IMR-90 (cell line): ENCODE results near the gene SORBS1.

ENCODE experiments used
- BHLHE40 ChIP-seq: fragments of 150-350 bp; IDR thresholded peaks from 2 replicates; pipeline ENCODE4 v1.6.1; 2016; ENCODE audit warnings: mild to moderate bottlenecking, low read depth, low read length
- CEBPB ChIP-seq: IDR thresholded peaks from 2 replicates; pipeline ENCODE4 v1.6.1; 2012; ENCODE audit warnings: low read depth, low read length, improper control_type of control experiment
- CHD1 ChIP-seq: IDR thresholded peaks from 2 replicates; pipeline ENCODE4 v1.6.1; 2012; ENCODE audit warnings: low read depth, low read length, improper control_type of control experiment
- FOS ChIP-seq: fragments of 150-350 bp; IDR thresholded peaks from 2 replicates; pipeline ENCODE4 v1.6.1; 2016; ENCODE audit warnings: low read depth, low read length
- MAZ ChIP-seq: IDR thresholded peaks from 2 replicates; pipeline ENCODE4 v1.6.1; 2012; ENCODE audit warnings: low read depth, mild to moderate bottlenecking, low read length, improper control_type of control experiment, moderate library complexity, borderline replicate concordance
- MXI1 ChIP-seq: IDR thresholded peaks from 2 replicates; pipeline ENCODE4 v1.6.1; 2012; ENCODE audit warnings: low read depth, mild to moderate bottlenecking, low read length, moderate library complexity, borderline replicate concordance
- NFE2L2 ChIP-seq: fragments of 150-350 bp; IDR thresholded peaks from 2 replicates; pipeline ENCODE4 v1.6.1; 2016; ENCODE audit warnings: low read depth, mild to moderate bottlenecking, low read length
- POLR2A ChIP-seq: IDR thresholded peaks from 2 replicates; pipeline ENCODE4 v1.6.1; 2012; ENCODE audit warnings: mild to moderate bottlenecking, low read depth, low read length
- RAD21 ChIP-seq: IDR thresholded peaks from 2 replicates; pipeline ENCODE4 v1.6.1; 2012; ENCODE audit warnings: low read length, improper control_type of control experiment
- RCOR1 ChIP-seq: IDR thresholded peaks from 2 replicates; pipeline ENCODE4 v1.6.1; 2012; ENCODE audit warnings: mild to moderate bottlenecking, low read length, improper control_type of control experiment; ENCODE audit not compliant: insufficient replicate concordance
- RFX5 ChIP-seq: IDR thresholded peaks from 2 replicates; pipeline ENCODE4 v1.8.0; 2012; ENCODE audit warnings: low read depth, mild to moderate bottlenecking, low read length, moderate library complexity
- SMC3 ChIP-seq: fragments of 150-350 bp; IDR thresholded peaks from 2 replicates; pipeline ENCODE4 v1.6.1; 2016; ENCODE audit warnings: low read depth, mild to moderate bottlenecking, antibody characterized with exemption, low read length, moderate library complexity
- TF ChIP-seq, protein P1 (sequence below): conservative IDR thresholded peaks from 2 replicates; pipeline ENCODE4 v1.5.1; 2012; ENCODE audit warnings: mild to moderate bottlenecking, low read depth, low read length, improper control_type of control experiment
- TF ChIP-seq, protein P2 (sequence below): fragments of 150-350 bp; IDR thresholded peaks from 2 replicates; pipeline ENCODE4 v1.6.1; 2017; ENCODE audit warnings: mild to moderate bottlenecking, antibody characterized with exemption, low read length, low read depth

GRCh38 chr10:95391581-95392216 lies 169.5 kb downstream of the SORBS1 start:
- TF ChIP-seq POLR2A, result no peak
- TF ChIP-seq, protein P1, sequence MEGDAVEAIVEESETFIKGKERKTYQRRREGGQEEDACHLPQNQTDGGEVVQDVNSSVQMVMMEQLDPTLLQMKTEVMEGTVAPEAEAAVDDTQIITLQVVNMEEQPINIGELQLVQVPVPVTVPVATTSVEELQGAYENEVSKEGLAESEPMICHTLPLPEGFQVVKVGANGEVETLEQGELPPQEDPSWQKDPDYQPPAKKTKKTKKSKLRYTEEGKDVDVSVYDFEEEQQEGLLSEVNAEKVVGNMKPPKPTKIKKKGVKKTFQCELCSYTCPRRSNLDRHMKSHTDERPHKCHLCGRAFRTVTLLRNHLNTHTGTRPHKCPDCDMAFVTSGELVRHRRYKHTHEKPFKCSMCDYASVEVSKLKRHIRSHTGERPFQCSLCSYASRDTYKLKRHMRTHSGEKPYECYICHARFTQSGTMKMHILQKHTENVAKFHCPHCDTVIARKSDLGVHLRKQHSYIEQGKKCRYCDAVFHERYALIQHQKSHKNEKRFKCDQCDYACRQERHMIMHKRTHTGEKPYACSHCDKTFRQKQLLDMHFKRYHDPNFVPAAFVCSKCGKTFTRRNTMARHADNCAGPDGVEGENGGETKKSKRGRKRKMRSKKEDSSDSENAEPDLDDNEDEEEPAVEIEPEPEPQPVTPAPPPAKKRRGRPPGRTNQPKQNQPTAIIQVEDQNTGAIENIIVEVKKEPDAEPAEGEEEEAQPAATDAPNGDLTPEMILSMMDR, result no peak
- no peak for TF ChIP-seq MXI1
- TF ChIP-seq RAD21, result no peak
- TF ChIP-seq SMC3, result no peak
- no peak for TF ChIP-seq RFX5
- TF ChIP-seq RCOR1, result no peak
- TF ChIP-seq BHLHE40, result no peak
- TF ChIP-seq, protein P2, sequence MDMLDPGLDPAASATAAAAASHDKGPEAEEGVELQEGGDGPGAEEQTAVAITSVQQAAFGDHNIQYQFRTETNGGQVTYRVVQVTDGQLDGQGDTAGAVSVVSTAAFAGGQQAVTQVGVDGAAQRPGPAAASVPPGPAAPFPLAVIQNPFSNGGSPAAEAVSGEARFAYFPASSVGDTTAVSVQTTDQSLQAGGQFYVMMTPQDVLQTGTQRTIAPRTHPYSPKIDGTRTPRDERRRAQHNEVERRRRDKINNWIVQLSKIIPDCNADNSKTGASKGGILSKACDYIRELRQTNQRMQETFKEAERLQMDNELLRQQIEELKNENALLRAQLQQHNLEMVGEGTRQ, result no peak
- no peak for TF ChIP-seq CEBPB
- no peak for TF ChIP-seq MAZ
- TF ChIP-seq CHD1, result no peak
- TF ChIP-seq FOS, result no peak
- no peak for TF ChIP-seq NFE2L2
